Activated naive CD4-positive, alpha-beta T cell treated with anti-CD3 and anti-CD28 coated beads, Interleukin-2, amount 10 ng/mL, durations not matched to agents 7 days and 5 days (primary cell): ENCODE data around the gene GIPC2.

Experiments used
- CTCF ChIA-PET: fragments of 350-600 bp; sonication (Branson Sonifier 250); formaldehyde crosslinking; loops from one replicate; lab custom pipeline; 2021; ENCODE audit warnings: antibody characterized with exemption; lab: Charles Lee
- DNase-seq: peaks from one replicate; pipeline ENCODE4 v3.0.0-alpha.2; 2020
- H3K27ac Mint-ChIP-seq: one replicate; pipeline ENCODE4 v1.8.0; 2021; ENCODE audit warnings: mild to moderate bottlenecking, moderate library complexity, mixed read lengths
- H3K27me3 Mint-ChIP-seq: one replicate; pipeline ENCODE4 v1.8.0; 2021; ENCODE audit warnings: mild to moderate bottlenecking, mixed read lengths
- H3K36me3 Mint-ChIP-seq: one replicate; pipeline ENCODE4 v1.8.0; 2021; ENCODE audit warnings: mixed read lengths
- H3K4me1 Mint-ChIP-seq: one replicate; pipeline ENCODE4 v1.8.0; 2021; ENCODE audit warnings: mixed read lengths
- H3K4me3 Mint-ChIP-seq: one replicate; pipeline ENCODE4 v1.8.0; 2021; ENCODE audit warnings: mild to moderate bottlenecking, moderate library complexity, mixed read lengths
- H3K9me3 Mint-ChIP-seq: one replicate; pipeline ENCODE4 v1.8.0; 2021; ENCODE audit warnings: mixed read lengths

The GIPC2 gene

DNA sequence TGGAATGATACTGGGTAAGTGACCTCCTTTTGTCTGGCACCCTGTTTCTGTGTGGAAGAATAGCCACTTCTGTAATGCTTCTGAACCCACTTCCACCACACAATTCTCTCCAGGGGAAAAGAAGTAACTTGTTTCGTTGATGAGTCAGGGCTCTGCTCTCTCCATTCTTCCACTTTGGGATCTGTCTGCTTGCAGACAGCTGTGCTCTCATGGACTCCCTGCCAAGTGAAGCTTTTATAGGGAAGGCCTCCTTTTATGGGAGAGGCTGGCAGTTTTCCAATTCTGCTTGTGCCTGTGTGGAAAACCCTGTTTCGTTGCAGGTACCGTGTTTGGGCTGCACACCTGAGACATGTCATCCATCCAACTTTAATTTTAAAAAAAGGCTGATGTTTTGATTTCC, 130.7 kb downstream of the GIPC2 start:
- Mint-ChIP-seq H3K27ac (no peak overlapping the region), H3K27me3 (no peaks in the 10 kb centered on the region), H3K9me3 (no peaks in the 10 kb centered on the region), H3K4me3 (no peak overlapping the region), H3K36me3 (no peaks in the 10 kb centered on the region), H3K4me1 (no peaks in the 10 kb centered on the region)
- no peak for DNase-seq
- CTCF ChIA-PET, result no interaction called here

DNA sequence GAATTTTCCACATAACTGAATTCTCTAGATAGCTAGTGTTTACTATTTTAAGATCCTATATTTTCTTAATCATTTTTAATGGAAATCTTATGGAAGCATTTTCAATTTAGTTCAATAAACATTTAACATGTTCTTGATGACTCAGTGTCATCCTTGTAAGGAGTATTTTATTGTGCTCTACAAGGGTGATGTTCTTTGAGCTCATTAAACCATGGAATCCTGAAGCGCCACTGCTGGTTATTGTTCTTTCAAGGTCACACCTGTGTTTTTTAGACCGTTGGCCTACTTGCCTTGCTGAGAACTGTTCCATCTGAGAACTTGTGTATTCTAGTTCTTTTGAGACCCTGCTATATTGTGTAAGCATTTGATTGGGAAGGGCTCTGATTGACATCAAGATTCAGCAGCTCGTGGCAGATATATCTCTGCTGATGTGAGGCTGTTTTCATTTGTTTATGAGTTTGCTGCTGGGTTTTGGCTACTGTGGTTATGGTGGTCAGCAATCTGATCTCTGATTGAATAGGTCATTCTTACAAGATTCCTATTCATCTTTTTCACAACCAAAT, 132.0 kb downstream of the GIPC2 start:
- CTCF ChIA-PET, result no interaction called here
- Mint-ChIP-seq H3K27me3 (no peaks in the 10 kb centered on the region), H3K36me3 (no peaks in the 10 kb centered on the region), H3K9me3 (no peaks in the 10 kb centered on the region), H3K4me3 (no peak overlapping the region), H3K27ac (no peak overlapping the region), H3K4me1 (no peaks in the 10 kb centered on the region)
- no peak for DNase-seq

DNA sequence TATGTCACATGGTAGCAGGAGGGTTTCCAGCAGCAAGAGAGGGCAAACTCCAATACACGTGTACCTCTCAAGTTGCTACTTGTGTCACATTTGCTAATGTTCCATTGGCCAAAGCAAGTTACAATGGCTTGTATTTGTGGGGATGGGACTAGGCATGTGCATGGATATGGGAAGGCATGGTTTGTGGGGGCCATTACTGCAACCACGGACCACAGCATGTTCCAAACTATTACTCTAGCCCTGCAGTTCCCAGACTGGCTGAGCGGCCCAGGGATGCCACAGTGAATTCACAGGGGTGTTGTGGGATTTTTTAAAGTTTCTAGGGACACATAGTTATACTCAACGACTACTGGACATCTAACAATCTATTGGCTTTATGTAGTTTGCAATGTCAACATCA, 133.1 kb downstream of the GIPC2 start:
- CTCF ChIA-PET, result no interaction called here
- H3K4me3 Mint-ChIP-seq, result no peak overlapping the region
- no peak overlapping the region for H3K27ac Mint-ChIP-seq
- H3K9me3 Mint-ChIP-seq, result no peaks in the 10 kb centered on the region
- H3K36me3 Mint-ChIP-seq, result no peaks in the 10 kb centered on the region
- no peaks in the 10 kb centered on the region for H3K4me1 Mint-ChIP-seq
- H3K27me3 Mint-ChIP-seq, result no peaks in the 10 kb centered on the region
- DNase-seq, result no peak

DNA sequence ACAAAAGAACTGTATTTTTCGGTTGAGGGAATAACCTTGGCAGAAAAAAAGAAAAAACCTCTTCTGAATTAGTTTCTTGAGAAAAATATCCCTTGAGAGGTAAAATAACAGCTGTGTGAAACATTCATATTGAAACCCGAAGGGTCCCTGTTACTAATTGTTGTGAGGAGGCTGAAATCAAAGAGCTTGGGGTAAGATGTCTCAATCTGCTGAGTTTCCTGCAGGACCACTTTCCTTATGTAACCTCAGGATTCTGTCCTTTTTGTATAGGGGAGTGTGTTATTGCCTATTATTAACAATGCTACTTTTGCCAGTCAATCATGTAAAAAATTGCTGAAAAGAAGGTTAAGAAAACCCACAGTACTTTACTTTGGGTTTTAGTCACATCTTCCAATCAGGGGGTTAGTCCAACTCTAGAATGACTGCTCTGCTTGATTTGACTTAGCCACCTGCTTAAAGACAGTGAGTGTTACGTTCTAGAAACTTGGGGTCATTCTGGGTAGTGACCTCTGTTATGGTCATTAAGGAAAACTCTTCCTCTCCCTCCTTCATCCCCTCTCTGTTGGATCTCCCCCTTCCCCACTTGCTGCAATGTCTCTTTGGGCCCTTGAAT, 138.8 kb downstream of the GIPC2 start:
- no peaks in the 10 kb centered on the region for H3K9me3 Mint-ChIP-seq
- no peak overlapping the region for H3K4me3 Mint-ChIP-seq
- H3K4me1 Mint-ChIP-seq, result no peaks in the 10 kb centered on the region
- no peaks in the 10 kb centered on the region for H3K27me3 Mint-ChIP-seq
- no peaks in the 10 kb centered on the region for H3K36me3 Mint-ChIP-seq
- no peak overlapping the region for H3K27ac Mint-ChIP-seq
- DNase-seq, result no peak
- CTCF ChIA-PET, result no interaction called here
